Ureter (tissue), 1 donor: ENCODE results near the gene TAL2. TPM values are rescaled to one million over a fixed set of nuclear protein-coding genes. Genes with fewer than 3 reads are reported as not detected.

Experiments
- DNase-seq: peaks from one replicate; pipeline ENCODE4 v3.0.0-alpha.2; 2020; ENCODE audit warnings: low spot score
- total RNA-seq: library from RNA; stranded (reverse); gene quantifications from one replicate; pipeline ENCODE4 v1.2.4, GENCODE V29; 2023
- donor health status: DM: yes; HTN: yes; CAD: no.

The TAL2 gene
- total RNA-seq = not detected

DNA sequence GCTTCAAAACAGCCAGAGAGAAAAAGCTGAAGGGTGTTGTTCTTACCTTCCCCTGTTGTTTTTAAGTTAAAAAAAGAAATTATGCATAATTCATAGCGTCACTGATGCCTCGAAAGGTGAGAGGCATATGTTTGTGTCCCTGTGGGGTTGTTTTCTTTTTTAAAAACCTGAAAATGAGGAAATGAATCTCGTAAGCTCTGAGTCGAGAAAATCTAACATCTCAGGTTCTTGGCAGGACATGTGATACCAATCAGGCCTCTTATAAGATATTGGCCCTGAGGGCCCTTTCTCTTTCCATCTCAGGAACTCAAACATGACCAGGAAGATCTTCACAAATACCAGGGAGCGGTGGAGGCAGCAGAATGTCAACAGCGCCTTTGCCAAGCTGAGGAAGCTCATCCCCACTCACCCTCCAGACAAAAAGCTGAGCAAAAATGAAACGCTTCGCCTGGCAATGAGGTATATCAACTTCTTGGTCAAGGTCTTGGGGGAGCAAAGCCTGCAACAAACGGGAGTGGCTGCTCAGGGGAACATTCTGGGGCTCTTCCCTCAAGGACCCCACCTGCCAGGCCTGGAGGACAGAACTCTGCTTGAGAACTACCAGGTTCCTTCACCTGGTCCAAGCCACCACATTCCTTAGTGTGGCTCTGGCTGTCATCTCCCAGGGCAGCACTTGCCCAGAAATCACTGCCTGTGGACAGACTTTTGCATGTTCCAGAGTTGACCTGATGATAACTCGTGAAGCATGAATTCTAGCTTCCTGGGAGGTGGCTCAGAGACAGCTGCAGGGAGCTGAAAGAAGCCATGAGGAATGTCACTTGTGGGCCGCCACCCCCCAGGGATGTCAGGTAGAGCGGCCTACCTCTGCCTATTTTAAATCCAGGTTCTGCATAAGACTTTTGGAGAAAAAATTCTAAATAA is at the start of gene TAL2:
Gene TAL2 (plus strand): TSS at position 274 of the 921 bp plus-strand sequence. CDS start 40 bp downstream, at position 314.
- no peak for DNase-seq

DNA sequence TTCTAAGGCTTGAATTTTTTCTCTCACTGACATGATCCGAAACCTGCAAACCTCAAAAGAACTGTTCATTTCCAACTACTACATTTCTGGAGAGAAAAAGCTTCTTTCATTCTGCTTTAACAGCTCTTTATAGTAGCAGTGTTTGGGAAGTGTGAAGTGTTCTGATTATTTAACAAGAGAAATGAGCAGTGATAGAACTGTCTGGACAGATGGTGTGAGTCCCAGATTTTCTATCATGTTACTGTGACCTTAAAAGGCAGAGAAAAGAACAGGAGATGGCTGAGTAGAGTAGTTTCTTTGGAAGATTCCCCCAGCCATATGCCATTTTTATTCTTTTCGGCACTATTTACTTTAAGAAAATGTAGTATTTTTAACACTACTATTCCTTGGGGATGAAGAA is 41.3 kb upstream of the TAL2 start:
- DNase-seq = no peak

DNA sequence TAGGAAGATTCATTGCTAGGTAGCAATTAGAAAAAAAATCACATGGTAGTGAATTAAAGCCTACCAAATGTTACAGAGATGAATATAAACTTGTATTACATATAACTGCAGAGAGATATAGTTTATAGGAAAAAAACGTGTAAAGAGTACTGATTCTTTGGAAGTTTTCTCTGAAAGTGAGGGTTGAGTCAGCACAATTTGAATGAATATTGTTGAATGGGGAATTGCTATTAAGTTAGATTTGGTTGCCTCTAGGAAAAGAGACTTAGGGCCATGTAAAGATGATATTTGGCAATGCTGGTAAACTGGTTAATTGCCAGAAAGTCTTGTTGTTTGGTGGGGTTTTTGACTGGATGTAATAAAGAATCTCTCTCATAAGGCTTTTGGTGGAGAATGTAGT is 37.2 kb upstream of the TAL2 start:
- no peak for DNase-seq

DNA sequence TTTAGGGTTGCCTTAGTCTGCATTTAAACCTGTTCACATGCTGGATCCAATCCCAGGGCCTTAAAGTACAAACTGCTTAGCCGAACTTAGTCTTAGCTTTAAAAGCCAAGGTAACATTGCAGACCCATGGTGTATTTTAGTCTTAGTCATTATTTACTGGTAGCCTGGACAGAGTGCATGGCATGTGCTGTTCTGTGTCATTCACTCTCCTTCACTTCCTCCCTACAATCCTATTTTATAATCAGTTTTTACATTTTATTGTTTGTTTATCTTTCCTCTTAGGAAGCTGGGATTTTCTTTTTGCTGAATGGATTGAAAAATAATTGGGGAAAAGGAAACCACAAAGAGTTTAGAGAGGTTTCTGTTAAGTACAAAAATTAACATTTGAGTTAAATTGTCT is 29.4 kb upstream of the TAL2 start:
- DNase-seq = no peak

DNA sequence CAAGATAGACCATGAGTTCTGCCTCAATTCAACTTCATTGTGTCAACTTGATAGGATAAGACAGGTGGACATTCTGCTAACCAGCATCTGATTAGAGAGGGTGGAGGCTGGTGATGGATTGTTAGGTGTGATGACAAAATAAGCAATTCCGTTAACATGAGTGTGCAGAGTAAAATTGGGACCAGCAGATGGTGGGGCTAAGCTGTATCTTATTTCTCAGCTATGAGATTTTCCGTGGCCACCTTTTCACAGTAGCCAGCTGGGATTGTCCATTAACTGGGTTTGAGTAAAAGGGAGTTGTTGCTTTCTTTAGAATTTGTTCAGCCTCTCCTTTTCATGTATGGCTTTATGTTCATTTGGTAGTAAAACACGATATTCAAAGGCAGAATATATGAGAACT is 28.8 kb upstream of the TAL2 start:
- DNase-seq = no peak

DNA sequence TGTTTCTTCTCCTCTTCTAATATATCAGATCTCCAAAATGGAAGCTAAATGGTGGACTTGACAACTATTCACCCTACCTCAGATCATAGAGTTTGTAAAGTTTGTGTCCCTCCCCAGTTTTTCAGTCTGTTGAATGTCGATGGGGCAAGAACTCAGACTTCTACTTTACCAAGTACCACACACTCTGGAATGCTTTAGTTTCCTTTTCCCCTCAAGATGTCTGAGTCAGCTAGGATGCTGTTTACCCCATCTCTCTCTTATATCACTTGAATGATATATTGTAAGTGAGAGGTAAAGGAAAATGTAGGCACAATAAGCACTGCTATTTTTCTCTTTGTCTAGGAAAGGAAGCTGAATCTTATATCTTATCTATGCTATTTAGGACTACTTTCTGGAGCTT is 25.9 kb upstream of the TAL2 start:
- no peak for DNase-seq

DNA sequence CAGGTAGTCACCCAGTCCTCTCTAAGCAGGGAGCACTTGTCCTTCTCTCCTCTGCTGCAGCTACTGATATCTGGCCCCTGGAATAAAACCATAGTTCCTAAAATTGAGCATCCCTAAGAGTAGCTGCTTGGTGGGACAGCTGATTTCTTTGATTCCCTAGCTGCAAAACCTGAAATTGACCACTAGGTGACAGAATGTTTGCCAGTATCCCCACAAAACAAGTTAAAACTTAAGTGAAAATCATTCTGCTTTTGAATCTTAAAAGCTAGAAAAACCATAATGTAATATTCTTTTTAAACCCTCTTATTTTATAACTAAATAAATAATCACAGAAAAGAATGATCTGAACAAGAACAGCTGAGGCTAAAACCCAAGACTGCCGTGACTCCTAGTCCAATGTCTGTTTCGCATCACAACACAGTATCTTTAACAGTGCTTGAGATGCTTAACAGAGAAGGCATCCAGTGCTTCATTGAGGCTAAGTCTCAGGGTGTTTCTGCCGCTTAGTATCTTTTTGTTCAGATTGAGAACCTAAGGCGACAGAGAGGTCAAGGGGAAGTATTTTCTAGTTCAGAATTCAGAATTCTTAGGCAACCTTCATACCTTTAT is 24.4 kb upstream of the TAL2 start:
- no peak for DNase-seq

DNA sequence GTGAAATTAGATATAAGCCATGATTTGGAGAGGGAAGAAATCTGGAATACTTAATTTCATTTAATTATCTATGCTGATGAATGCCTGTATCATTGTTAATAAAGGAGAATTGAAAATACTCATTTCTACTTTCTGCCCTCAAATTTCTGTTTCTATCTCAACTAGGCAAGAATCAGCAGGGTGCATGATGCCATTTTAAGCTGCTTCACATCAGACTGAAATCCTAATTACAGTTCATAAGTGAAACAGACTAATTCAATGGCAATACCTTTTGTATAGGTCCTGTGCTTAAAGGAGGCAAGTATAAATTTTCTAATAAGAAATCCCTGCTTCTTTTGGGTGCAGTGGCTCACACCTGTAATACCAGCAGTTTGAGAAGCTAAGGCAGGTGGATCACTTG is 22.3 kb upstream of the TAL2 start:
- DNase-seq = no peak

DNA sequence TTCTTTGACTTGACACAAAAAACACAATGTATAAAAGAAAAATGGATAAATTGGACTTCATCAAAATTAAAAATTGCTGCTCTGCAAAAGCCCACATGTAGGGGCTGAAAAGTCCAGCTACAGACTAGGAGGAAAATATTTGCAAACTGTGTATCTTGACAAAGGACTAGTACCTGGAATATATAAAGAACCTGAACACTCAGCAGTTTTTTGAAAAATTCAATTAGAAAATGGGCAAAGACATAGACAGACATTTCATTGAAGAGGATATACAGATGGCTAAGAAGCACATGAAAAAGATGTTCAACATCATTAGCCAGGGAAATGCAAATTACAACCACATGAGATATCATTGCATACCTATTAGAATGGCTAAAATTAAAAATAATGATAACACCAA is 18.5 kb upstream of the TAL2 start:
- no peak for DNase-seq

DNA sequence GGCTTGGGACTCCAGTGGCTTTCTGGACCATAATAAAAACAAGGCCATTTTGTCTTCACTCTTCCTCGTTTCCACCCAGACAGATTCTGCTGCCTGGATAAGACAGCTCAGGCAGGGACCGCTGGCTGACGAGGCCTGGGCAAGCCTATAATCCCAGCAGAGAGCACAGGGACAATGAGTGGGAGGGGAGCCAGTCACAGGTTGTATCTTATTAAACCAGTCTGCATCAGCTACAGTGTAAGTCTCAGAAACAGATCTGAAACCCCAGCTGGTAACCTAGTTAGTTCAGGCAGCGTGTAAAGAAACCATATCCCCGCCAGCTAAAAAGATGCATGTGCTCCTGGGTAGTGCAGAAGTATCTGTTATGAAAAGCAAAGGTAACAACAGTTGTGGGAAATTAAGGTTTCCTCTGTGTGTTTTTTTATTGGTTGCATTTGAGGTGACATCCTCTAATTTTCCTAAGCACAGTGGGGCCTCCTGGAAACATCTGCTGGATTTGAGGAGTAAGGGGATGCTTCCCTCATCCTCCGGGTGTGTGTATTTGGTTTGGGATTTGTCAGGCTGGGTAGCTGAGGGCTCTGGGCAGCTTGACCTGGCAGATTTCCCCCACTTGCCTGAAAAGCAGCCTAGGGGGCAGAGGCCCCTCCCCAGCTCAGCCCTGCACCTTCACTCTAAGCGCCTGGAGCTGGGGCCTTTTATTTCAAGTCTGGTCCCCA is 15.2 kb upstream of the TAL2 start:
- no peak for DNase-seq

DNA sequence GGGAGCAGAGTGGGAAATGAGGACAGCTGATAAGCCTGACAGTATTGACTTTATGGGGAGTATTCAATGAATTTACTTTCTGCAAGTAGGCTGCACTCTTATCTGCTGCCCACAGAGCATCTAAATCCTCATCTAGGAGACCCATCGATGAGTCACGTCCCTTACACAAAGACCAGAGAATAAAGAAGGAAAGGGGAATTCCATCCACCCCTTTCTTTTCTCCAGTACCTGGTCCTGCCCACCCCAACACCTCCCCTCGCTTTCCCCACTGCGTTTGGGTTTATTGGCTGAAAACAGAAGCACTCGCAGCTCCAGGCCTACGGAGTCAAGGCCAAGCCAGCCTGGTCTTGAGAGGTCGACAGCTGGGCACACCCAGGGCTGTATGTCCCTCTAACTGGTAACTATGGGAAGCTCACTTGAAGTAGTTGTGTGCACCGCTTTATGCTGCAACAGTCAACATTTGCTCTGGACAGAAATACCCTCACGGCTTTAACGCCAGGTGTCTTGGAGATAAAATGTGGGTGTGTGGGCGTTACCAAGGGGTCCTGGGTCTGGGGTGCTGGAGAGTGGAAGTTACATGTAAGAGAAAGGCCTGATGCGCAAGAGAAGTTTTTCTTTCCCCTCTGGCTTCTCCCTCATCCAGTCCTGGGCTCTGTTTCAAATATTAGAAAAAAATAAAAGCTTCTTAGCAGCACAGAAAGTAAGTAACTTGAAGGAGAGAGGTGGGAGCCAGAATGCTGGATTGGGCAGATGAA is 14.5 kb upstream of the TAL2 start:
- no peak for DNase-seq

DNA sequence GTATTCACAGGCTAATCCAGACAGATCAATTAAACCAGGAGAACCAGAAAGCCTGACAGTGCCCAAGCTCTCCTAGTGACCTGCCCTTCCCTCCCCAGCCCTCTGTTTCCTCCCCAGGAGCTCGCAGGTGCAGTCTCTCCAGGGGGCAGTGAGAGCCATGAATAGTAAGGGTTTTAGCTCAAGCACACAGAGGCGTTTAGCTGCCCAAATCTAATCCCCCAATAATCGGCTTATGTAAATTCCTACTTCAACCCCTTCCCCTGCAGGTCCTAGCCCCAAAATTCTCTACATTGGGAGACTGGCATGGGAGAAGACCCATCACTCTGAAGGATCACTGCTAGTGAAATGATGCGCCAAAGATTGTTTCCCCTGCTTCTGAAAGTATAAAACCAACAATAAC is 10.5 kb upstream of the TAL2 start:
- DNase-seq = no peak

DNA sequence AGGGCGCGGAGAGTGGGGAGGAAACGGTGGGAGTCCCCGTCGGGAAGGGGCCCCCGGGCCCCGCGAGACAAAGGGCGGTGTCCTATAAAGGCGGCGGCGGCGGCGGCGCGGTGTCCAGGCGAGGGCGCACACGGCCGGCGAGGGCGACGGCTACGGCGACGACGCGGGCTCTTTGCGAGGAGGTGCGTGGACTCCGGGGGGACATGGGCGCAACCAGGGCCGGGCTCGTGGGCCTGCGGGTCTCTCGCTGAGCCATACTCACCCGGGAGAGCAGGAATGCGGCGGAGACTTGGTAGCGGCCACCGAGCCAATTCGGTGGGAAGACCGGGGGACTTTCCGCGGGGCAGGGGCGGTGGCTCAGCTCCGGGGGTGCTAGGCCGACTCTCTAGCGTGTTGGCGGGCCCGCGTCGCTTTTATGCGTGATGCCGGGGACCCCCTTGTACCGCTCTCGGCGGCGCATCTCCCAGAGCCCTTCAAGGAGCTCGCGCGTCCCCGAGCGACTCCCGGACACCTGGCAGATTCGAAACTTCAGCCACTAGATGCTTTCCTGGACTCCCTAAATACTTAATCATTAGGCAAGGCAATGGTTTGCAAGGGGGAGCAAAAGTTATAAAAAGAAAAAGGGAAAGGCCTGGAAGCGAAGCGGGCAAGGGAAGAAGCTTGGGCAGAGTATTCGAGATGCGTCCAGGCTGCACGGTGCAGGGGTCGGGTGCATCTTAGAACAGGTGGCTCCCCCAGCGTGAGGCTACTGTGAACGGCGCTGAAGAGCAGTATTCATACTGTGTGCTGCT is 5.9 kb upstream of the TAL2 start:
- no peak for DNase-seq

DNA sequence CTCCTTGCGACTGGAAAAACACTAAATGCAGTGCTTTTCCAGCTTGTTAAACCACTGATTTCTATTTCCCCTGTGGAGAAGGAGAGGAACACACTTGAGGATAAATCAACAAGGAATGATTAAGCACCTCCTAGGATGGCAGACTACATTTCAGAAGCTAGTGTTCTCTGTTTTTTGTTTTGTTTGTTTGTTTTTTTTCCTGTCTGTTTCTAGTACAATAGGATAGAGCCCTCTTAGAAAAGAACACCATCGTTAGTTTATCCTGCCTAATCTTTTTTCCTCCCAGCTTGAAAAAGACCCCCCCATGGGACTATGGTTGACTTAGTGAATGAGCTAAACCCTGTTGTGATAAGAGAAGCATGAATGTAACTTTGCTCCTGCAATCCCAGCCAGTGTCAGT is 3.9 kb upstream of the TAL2 start:
- DNase-seq = no peak

DNA sequence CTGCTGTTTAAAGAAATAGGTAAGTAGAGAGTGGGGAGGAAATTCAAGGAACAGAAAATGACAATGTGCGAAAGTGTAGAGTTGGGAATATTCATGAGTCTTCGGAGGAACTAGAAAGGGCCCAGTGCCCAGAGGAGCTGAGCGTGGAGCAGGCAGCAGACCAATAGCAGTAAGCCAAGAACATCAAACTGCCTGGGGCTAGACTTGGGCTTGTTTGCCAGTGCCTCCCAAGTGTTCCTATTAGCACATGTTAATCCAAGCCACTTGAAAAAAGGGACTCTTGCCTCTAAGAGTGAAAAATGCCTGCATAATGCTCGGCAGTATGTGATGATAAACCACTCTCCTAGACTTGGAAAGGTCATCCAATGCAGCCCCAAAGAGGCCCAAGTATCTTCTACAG is 1.2 kb upstream of the TAL2 start:
- no peak for DNase-seq

DNA sequence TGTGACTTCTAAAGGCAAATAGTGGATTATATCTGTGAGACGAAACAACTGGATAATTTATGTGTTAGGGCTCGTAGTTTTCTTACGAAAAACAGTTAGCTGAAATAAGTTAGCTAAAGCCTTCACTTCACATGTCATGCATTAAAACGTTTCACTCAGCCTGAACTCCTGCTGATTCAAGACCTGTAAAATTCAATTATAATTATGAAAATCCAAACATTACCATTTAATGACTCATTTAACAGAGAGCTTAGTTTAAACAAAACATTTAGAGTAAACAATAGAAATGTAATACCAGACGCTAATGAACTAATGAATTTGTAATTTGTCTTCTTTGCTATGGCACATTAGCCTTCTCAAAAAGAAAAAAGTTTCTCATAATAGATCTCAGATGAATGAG is 1.7 kb downstream of the TAL2 start:
- DNase-seq = no peak

DNA sequence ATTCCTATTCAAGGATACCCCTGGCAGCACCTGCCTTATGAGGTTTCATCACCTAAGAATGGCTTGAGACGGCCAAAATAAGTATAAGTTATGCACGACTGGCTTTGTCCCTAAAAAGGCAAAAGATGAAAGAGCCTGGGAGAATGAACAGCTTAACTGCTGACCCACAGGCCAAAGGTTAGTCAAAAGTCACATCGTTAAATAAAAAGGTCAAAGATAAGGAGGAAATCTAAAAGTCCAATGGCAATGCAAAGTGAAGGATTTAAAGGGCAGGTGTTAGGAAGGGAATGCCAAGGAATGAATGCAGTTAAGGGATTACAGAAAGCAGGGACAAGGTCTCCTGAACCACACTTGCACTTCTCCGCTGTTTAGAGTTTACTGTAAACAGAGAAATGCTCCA is 5.6 kb downstream of the TAL2 start:
- DNase-seq = no peak

DNA sequence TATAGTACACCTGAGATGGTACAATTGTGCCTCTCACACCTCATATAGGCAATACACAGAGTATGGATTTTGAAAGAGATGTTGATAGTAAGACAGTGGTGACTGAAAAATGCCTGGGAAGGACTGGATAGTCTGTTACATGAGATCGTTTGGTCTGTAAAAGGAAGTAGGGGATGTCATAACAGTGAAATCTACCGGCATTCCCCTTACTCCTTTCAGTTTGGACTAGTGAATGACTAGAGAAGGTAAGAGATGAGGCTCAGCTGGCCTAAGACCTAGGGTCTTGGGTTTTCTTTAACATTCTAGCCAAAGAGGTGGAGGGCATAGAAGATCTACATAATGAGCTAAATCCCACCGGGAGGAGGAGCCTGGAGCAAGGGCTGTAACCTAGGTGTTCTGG is 8.1 kb downstream of the TAL2 start:
- no peak for DNase-seq

DNA sequence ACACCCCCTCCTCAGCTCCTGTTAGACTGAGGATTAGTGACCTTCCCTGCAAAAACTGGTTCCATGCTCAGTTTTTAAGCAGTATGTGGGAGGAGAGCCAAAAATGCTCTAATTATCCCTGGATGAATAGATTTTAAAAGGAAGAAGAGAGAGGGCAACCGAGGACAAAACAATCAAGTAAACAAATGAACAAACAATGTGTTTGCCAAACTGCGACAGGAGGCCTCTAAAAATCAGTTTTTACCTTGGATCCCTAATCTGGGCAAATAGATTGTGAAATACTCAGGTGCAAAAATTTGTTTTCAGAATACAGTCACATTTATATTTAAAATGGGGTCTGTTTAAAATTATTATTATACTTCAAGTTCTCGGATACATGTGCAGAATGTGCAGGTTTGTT is 8.5 kb downstream of the TAL2 start:
- DNase-seq = no peak

DNA sequence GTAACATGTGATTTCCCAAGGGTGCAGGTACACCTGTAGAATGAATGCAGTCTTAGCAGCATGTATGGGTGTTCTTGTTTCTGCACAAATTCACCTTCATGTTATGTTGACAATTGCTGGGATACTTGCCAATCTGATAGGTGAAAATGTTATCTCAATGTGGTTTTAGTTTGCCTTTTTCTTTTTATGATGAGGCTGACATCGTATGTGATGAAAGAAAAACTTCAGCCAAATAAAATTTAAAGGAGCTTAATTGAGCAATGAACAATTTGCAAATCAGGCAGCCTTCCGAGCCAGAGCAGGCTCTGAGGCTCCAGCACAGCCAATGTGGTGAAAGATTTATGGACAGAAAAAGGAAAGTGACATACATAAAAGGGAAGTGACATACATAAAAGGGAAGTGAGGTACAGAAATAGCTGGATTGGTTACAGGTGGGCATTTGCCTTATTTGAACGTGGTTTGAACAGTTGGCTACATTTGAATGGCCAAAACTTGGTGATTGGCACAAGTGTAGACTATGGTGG is 10.5 kb downstream of the TAL2 start:
- no peak for DNase-seq

DNA sequence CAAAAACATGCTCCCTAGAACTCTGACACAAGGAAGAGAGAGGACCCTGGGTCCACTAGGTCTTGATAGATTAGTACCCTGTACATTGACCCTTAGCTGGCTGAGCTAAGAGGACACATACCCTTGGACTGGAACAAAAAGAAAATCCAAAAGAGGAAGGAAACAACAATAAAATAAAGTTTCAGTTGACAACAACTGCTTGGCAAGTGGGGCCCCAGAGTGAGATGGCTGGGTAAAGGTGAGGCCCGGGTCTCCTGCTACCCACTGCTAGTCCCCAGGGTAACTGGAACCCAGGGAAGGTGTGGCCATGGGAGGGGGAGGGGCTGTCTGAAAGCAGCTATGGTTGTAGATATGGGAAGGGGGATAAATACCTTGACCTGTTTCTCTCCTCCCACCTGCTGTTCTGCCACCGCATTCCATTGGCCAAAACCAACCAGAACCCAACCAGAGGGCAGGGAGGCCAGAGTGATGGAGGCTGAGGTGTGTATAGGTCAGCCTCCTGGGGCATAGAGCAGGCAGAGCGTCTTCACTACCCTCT is 11.7 kb downstream of the TAL2 start:
- no peak for DNase-seq
